Measurements from ENCODE around the gene MANSC4.

The MANSC4 gene

GRCh38 chr12:27779920-27780611 lies at the start of gene MANSC4, which contains the start of gene KLHL42:
MANSC4 (minus strand) TSS chr12:27780236; CDS start chr12:27771276, 8,960 bp downstream.
KLHL42 (plus strand) TSS chr12:27780233; CDS start chr12:27780331, 98 bp downstream.
- Histone ChIP-seq H3K4me3 (peak within 1 kb of the TSS; percentile 90), H3K27ac (no peak within 1 kb of the TSS), H3K9ac (ENCODE audit: insufficient read length) (peak within 1 kb of the TSS; percentile 85), H3K36me3 (ENCODE audit: insufficient read depth, low read length) (peaks cover 7% of the 10 kb centered on the region; the same call in 1 of the 2 replicates), H3K9me3 (ENCODE audit: low read depth, low read length) (no peaks in the 10 kb centered on the region)
- TF ChIP-seq FOXP2 (optimal IDR thresholded peaks at IDR 0.05; ENCODE audit: control extremely low read depth, extremely low read length, insufficient read depth) (no peak), POLR2AphosphoS5 (IDR thresholded peaks at IDR 0.05; ENCODE audit: borderline replicate concordance, low read depth, low read length) (peak; percentile 25; the same call in 1 of the 2 replicates)
- DNase-seq (ENCODE audit: low read depth, low spot score): no peak

GRCh38 chr12:27828196-27828595 lies 48.2 kb upstream of the MANSC4 start:
- Histone ChIP-seq H3K9me3 (ENCODE audit: low read depth, low read length) (no peaks in the 10 kb centered on the region), H3K36me3 (ENCODE audit: insufficient read depth, low read length) (no peaks in the 10 kb centered on the region), H3K9ac (ENCODE audit: insufficient read length) (no peak overlapping the region), H3K27ac (no peak overlapping the region), H3K4me3 (no peak overlapping the region)
- DNase-seq (ENCODE audit: low read depth, low spot score): no peak
- TF ChIP-seq FOXP2 (optimal IDR thresholded peaks at IDR 0.05; ENCODE audit: control extremely low read depth, extremely low read length, insufficient read depth) (no peak), POLR2AphosphoS5 (IDR thresholded peaks at IDR 0.05; ENCODE audit: borderline replicate concordance, low read depth, low read length) (no peak), EZH2 (IDR thresholded peaks at IDR 0.05) (no peak)

GRCh38 chr12:27826076-27826475 lies 46.0 kb upstream of the MANSC4 start:
- H3K36me3 ChIP-seq (ENCODE audit: insufficient read depth, low read length): no peaks in the 10 kb centered on the region

GRCh38 chr12:27824126-27824842 lies 44.2 kb upstream of the MANSC4 start:
- no peak for TF ChIP-seq FOXP2 (optimal IDR thresholded peaks at IDR 0.05; ENCODE audit: control extremely low read depth, extremely low read length, insufficient read depth)
- TF ChIP-seq EZH2 (IDR thresholded peaks at IDR 0.05): no peak
- TF ChIP-seq POLR2AphosphoS5 (IDR thresholded peaks at IDR 0.05; ENCODE audit: borderline replicate concordance, low read depth, low read length): no peak
- H3K4me3 ChIP-seq: no peak overlapping the region
- H3K9me3 ChIP-seq (ENCODE audit: low read depth, low read length): no peaks in the 10 kb centered on the region
- H3K36me3 ChIP-seq (ENCODE audit: insufficient read depth, low read length): no peaks in the 10 kb centered on the region
- H3K9ac ChIP-seq (ENCODE audit: insufficient read length): no peak overlapping the region
- no peak for DNase-seq (ENCODE audit: low read depth, low spot score)
- H3K27ac ChIP-seq: no peak overlapping the region

More at GRCh38 chr12:27826076-27826475, 46.0 kb upstream of the MANSC4 start:
- DNase-seq (ENCODE audit: low read depth, low spot score): no peak
- no peak overlapping the region for H3K9ac ChIP-seq (ENCODE audit: insufficient read length)
- no peaks in the 10 kb centered on the region for H3K9me3 ChIP-seq (ENCODE audit: low read depth, low read length)
- no peak overlapping the region for H3K4me3 ChIP-seq
- TF ChIP-seq POLR2AphosphoS5 (IDR thresholded peaks at IDR 0.05; ENCODE audit: borderline replicate concordance, low read depth, low read length): no peak
- no peak for TF ChIP-seq EZH2 (IDR thresholded peaks at IDR 0.05)
- no peak for TF ChIP-seq FOXP2 (optimal IDR thresholded peaks at IDR 0.05; ENCODE audit: control extremely low read depth, extremely low read length, insufficient read depth)
- no peak overlapping the region for H3K27ac ChIP-seq

- H3K4me3 ChIP-seq: no peak overlapping the region
- no peaks in the 10 kb centered on the region for H3K36me3 ChIP-seq (ENCODE audit: insufficient read depth, low read length)
These were observed 43.0 kb upstream of the MANSC4 start for GRCh38 chr12:27823038-27823437.

GRCh38 chr12:27822076-27822712 lies 42.2 kb upstream of the MANSC4 start:
- Histone ChIP-seq H3K4me3 (no peak overlapping the region), H3K9ac (ENCODE audit: insufficient read length) (no peak overlapping the region), H3K36me3 (ENCODE audit: insufficient read depth, low read length) (no peaks in the 10 kb centered on the region), H3K9me3 (ENCODE audit: low read depth, low read length) (no peaks in the 10 kb centered on the region), H3K27ac (no peak overlapping the region)
- TF ChIP-seq POLR2AphosphoS5 (IDR thresholded peaks at IDR 0.05; ENCODE audit: borderline replicate concordance, low read depth, low read length): no peak
- no peak for DNase-seq (ENCODE audit: low read depth, low spot score)

More at GRCh38 chr12:27823038-27823437, 43.0 kb upstream of the MANSC4 start:
- DNase-seq (ENCODE audit: low read depth, low spot score): no peak
- Histone ChIP-seq H3K9ac (ENCODE audit: insufficient read length) (no peak overlapping the region), H3K27ac (no peak overlapping the region), H3K9me3 (ENCODE audit: low read depth, low read length) (no peaks in the 10 kb centered on the region)
- TF ChIP-seq POLR2AphosphoS5 (IDR thresholded peaks at IDR 0.05; ENCODE audit: borderline replicate concordance, low read depth, low read length): no peak
- TF ChIP-seq FOXP2 (optimal IDR thresholded peaks at IDR 0.05; ENCODE audit: control extremely low read depth, extremely low read length, insufficient read depth): no peak
- TF ChIP-seq EZH2 (IDR thresholded peaks at IDR 0.05): no peak

GRCh38 chr12:27821259-27821973 lies 41.4 kb upstream of the MANSC4 start:
- Histone ChIP-seq H3K4me3 (peak overlapping the region; percentile 57), H3K36me3 (ENCODE audit: insufficient read depth, low read length) (no peaks in the 10 kb centered on the region), H3K9ac (ENCODE audit: insufficient read length) (no peak overlapping the region), H3K9me3 (ENCODE audit: low read depth, low read length) (no peaks in the 10 kb centered on the region), H3K27ac (no peak overlapping the region)
- DNase-seq (ENCODE audit: low read depth, low spot score): peak; percentile 60
- TF ChIP-seq POLR2AphosphoS5 (IDR thresholded peaks at IDR 0.05; ENCODE audit: borderline replicate concordance, low read depth, low read length) (no peak), EZH2 (IDR thresholded peaks at IDR 0.05) (no peak), FOXP2 (optimal IDR thresholded peaks at IDR 0.05; ENCODE audit: control extremely low read depth, extremely low read length, insufficient read depth) (no peak)

GRCh38 chr12:27820564-27820963 lies 40.5 kb upstream of the MANSC4 start:
- H3K4me3 ChIP-seq: no peak overlapping the region
- H3K9me3 ChIP-seq (ENCODE audit: low read depth, low read length): no peaks in the 10 kb centered on the region
- no peak overlapping the region for H3K9ac ChIP-seq (ENCODE audit: insufficient read length)
- H3K36me3 ChIP-seq (ENCODE audit: insufficient read depth, low read length): no peaks in the 10 kb centered on the region
- no peak for DNase-seq (ENCODE audit: low read depth, low spot score)
- no peak for TF ChIP-seq POLR2AphosphoS5 (IDR thresholded peaks at IDR 0.05; ENCODE audit: borderline replicate concordance, low read depth, low read length)
- no peak overlapping the region for H3K27ac ChIP-seq

All from SK-N-MC (cell line).